Heart right ventricle (tissue), 16 donors: Measurements from ENCODE around the gene IGF1R. TPM values are rescaled to one million over a fixed set of nuclear protein-coding genes. Genes with fewer than 3 reads are reported as not detected.

Experiments used
- ATAC-seq, 8 donors: fragments of 200-7000 bp; cut with Tn5 transposase; one replicate each; pipeline ENCODE4 v1.9.1; 2020; ENCODE audit warnings: mild to moderate bottlenecking in 8 of 8, moderate library complexity in 8 of 8, moderate number of reproducible peaks in 1 of 8
- DNase-seq, 2 donors: peaks; one replicate each; pipeline ENCODE4 v3.0.0-alpha.2; 2020
- H3K27ac ChIP-seq, 10 donors: fragments of 200-600 bp; sonication (generic) in 2 of 10; one replicate each; pipeline versions ENCODE4 v1.5.0 to v1.8.0; 2020 to 2022; ENCODE audit warnings: mild to moderate bottlenecking in 3 of 10
- H3K27me3 ChIP-seq, 7 donors: fragments of 200-600 bp; one replicate each; pipeline ENCODE4 v1.8.0; 2021 to 2022; ENCODE audit warnings: mild to moderate bottlenecking in 2 of 7
- H3K36me3 ChIP-seq, 9 donors: fragments of 200-600 bp; sonication (generic) in 1 of 9; one replicate each; pipeline versions ENCODE4 v1.5.0 to v1.8.0; 2020 to 2022; ENCODE audit warnings: mild to moderate bottlenecking in 2 of 9
- H3K4me1 ChIP-seq, 9 donors: fragments of 200-600 bp; sonication (generic) in 1 of 9; one replicate each; pipeline versions ENCODE4 v1.5.0 to v1.8.0; 2020 to 2022; ENCODE audit warnings: mild to moderate bottlenecking in 4 of 9
- H3K4me3 ChIP-seq, 10 donors: fragments of 200-600 bp; sonication (generic) in 2 of 10; one replicate each; pipeline versions ENCODE4 v1.5.0 to v1.8.0; 2020 to 2022; ENCODE audit warnings: mild to moderate bottlenecking in 7 of 10, moderate library complexity in 2 of 10
- H3K9me3 ChIP-seq, 11 donors: fragments of 200-600 bp in 10 of 11; sonication (generic) in 2 of 11; one replicate each; pipeline versions ENCODE4 v1.5.0 to v1.8.0; 2013 to 2022; ENCODE audit warnings: mild to moderate bottlenecking in 2 of 11, control low read depth in 1 of 11, moderate library complexity in 1 of 11
- CTCF ChIP-seq, 9 donors: fragments of 200-600 bp; sonication (generic) in 2 of 9; IDR thresholded peaks; one replicate each; pipeline versions ENCODE4 v1.5.0 to v1.8.0; 2021 to 2022; ENCODE audit warnings: antibody characterized with exemption in 9 of 9, mild to moderate bottlenecking in 5 of 9, moderate library complexity in 1 of 9
- WGBS, 2 donors: extraction: QIAGEN DNeasy Blood & Tissue Kit; methylation state at CpG; one replicate each; pipeline ENCODE4 v1.1.7; 2013; ENCODE audit warnings: inconsistent platforms in 1 of 2; 5-methylcytosine and 5-hydroxymethylcytosine counted together
- intact Hi-C, 10 donors: fragments of 100-400 bp; cut with DNase I; formaldehyde crosslinking; loops; one replicate each; pipeline versions ENCODE4 v1.11.1 to v1.14.2; 2022
- polyA plus RNA-seq, 2 donors: library from polyadenylated mRNA; stranded (reverse); fragments of 200-250 nt; gene quantifications; one replicate each; pipeline ENCODE4 v1.2.3, GENCODE V29; 2013
- total RNA-seq, 10 donors: library from RNA; stranded (reverse); fragmentation: NEBNext Ultra II Directional in 3 of 10; extraction: Animal tissue kit (Norgen Biotek cat#: 25700) in 3 of 10; gene quantifications; one replicate each; pipeline versions ENCODE4 v1.2.1 to v1.2.4, GENCODE V29; 2021 to 2023
- donor health status: Arrhythmogenic right ventricular cardiomyopathy.
- donor health status: ischemic (EF 13 %, LVEDD 7.1; RV severe dilation, severe dysfunction).
- donor health status: healthy with polysubstance abuse.
- donor health status: DM: no; HTN: yes; CAD: no.
- donor health status: DM: no; HTN: no; CAD: no.
- donor health status: ischemic (EF 25% LVEDD 6.9; RV normal size, moderate dysfunction).
- donor health status: ischemic (EF 25% LVEDD 5.7; RV mildly dilated, moderate dysfunction).
- donor health status: healthy.
- donor health status: DM: yes; HTN: yes; CAD: no.
- donor health status: Ischemic cardiomyopathy.
- donor health status: ischemic (EF 35%, LVEDD 5.7; RV mildly dilated, moderate dysfunction).
- donor health status: nonischemic (EF 11% LVEDD 7.7; RV severe dilation, severe dysfunction).
- donor health status: DM: yes; HTN: yes; CAD: no.
- donor health status: PGD.
- donor health status: ischemic (EF 29% LVEDD 5.4; RV normal size, mild dysfunction).
- donor health status: nonischemic (EF 23%, LVEDD 6.1; RV moderate dilation, normal function).

IGF1R gene
- total and polyA plus RNA-seq, 12 donors, result 3.4 to 88.2 (median 45.9) TPM

GRCh38 chr15:98809273-98809672, 160.9 kb downstream of the IGF1R start:
- intact Hi-C loops, result loop anchor here in 1 of 10 donors (5.0 kb wide), 1 partner anchor 33 kb away; no protein-coding TSS in a partner anchor
- TF ChIP-seq CTCF (IDR thresholded peaks at IDR 0.05), result no peak
- H3K4me3 ChIP-seq, result no peak overlapping the region
- H3K4me1 ChIP-seq, result peaks cover 7 to 65% (median 37%) of the 10 kb centered on the region in 9 donors
- peak overlapping the region in 4 of 10 donors; percentile 7 to 52 (median 30) for H3K27ac ChIP-seq
- 65 to 73% methylated on average over 11 of the region's 11 CpGs for WGBS, 2 donors
- H3K9me3 ChIP-seq, result no peaks in the 10 kb centered on the region
- no peaks in the 10 kb centered on the region for H3K27me3 ChIP-seq
- DNase-seq, result peak; percentile 37 to 46
- ATAC-seq, result peak in 6 of 8 donors; percentile 47 to 80 (median 73)
- H3K36me3 ChIP-seq, result no peaks in the 10 kb centered on the region

- no peak overlapping the region for H3K4me3 ChIP-seq
- 59 to 61% methylated on average over 8 of the region's 8 CpGs for WGBS, 2 donors
- H3K36me3 ChIP-seq, result no peaks in the 10 kb centered on the region
- peak in 1 of 8 donors; percentile 18 for ATAC-seq
- no peaks in the 10 kb centered on the region for H3K9me3 ChIP-seq
- peaks cover 0 to 40% (median 19%) of the 10 kb centered on the region in 9 donors for H3K4me1 ChIP-seq
- intact Hi-C loops, result loop anchor here in 1 of 10 donors (5.0 kb wide), 1 partner anchor 34 kb away; no protein-coding TSS in a partner anchor
- H3K27me3 ChIP-seq, result no peaks in the 10 kb centered on the region
- no peak for TF ChIP-seq CTCF (IDR thresholded peaks at IDR 0.05)
- H3K27ac ChIP-seq, result no peak overlapping the region
- no peak for DNase-seq
Observed at GRCh38 chr15:98812716-98813446, 164.5 kb downstream of the IGF1R start.

- Histone ChIP-seq H3K36me3 (no peaks in the 10 kb centered on the region), H3K27me3 (no peaks in the 10 kb centered on the region), H3K4me1 (peaks cover 0 to 31% (median 12%) of the 10 kb centered on the region in 9 donors), H3K4me3 (no peak overlapping the region), H3K27ac (no peak overlapping the region), H3K9me3 (no peaks in the 10 kb centered on the region)
- TF ChIP-seq CTCF (IDR thresholded peaks at IDR 0.05), result no peak
- intact Hi-C loops, result loop anchor here in 1 of 10 donors (5.0 kb wide), 1 partner anchor 33 kb away; no protein-coding TSS in a partner anchor
- ATAC-seq (no peak), DNase-seq (no peak)
- 97 to 99% methylated on average over 4 of the region's 4 CpGs for WGBS, 2 donors
Observed at GRCh38 chr15:98813951-98814350, 165.6 kb downstream of the IGF1R start.

- Histone ChIP-seq H3K36me3 (no peaks in the 10 kb centered on the region), H3K9me3 (no peaks in the 10 kb centered on the region), H3K4me1 (peaks cover 0 to 20% (median 4%) of the 10 kb centered on the region in 9 donors), H3K27me3 (no peaks in the 10 kb centered on the region), H3K4me3 (no peak overlapping the region), H3K27ac (no peak overlapping the region)
- ATAC-seq, result no peak
- no peak for DNase-seq
- TF ChIP-seq CTCF (IDR thresholded peaks at IDR 0.05), result no peak
- intact Hi-C loops, result no loop called here
- WGBS, 2 donors, result 91 to 93% methylated on average over 5 of the region's 5 CpGs
Observed at GRCh38 chr15:98815207-98815606, 166.9 kb downstream of the IGF1R start.
